Hindlimb muscle (tissue), 1 donor: ENCODE data around the gene RNF125. TPM values are rescaled to one million over a fixed set of nuclear protein-coding genes. Genes with fewer than 3 reads are reported as not detected.
"Not testable (repeated sequence)": the region's sequence is repeated elsewhere in the genome, so short reads cannot be mapped to it uniquely, and the experiment has no call there.

Experiments used
- DNase-seq: peaks from one replicate; pipeline ENCODE4 v3.0.0-alpha.2; 2013
- polyA plus RNA-seq: library from polyadenylated mRNA; unstranded; fragments of 120-200 nt; gene quantifications from one replicate; pipeline ENCODE4 v1.2.1, GENCODE V29; 2013; ENCODE audit not compliant: insufficient read length

The RNF125 gene
- polyA plus RNA-seq, 1 donor, result 16.0 TPM

- no peak for DNase-seq
Measured at GRCh38 chr18:32025744-32026143, 7.1 kb downstream of the RNF125 start.

DNA sequence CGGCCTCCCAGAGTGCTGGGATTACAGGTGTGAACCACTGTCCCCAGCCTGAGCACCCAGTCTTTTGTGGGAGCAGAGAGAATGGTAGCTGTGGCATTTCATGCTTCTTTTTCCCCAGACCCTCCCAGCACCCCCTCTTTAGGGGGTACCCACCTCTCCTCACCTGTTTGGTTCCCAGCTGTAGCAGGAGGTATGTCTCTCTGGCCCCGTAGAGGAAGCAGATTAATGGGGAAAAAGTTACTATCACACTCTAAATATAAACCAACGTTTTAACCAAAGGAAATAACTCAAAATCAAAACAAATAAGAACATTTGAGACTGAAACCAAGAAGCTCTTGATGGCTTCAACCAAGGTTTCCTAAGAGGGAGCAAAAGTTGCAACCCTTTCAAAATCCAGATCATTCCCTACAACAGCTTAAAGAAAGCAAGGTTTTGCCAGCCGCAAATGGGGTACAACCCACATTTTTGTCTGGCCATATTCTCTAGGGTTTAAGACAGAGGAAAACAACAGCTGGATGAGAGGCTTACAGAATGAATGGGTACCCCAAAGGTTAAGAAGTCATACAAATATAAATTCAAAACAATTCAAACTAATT lies 8.0 kb downstream of the RNF125 start:
- no peak for DNase-seq

- DNase-seq, result no peak
Measured at GRCh38 chr18:32029558-32029957, 10.9 kb downstream of the RNF125 start.

- DNase-seq, result no peak
Measured at GRCh38 chr18:32032609-32033008, 14.0 kb downstream of the RNF125 start.

GRCh38 chr18:32036506-32037180 lies 18.0 kb downstream of the RNF125 start:
- no peak for DNase-seq

GRCh38 chr18:32037616-32038015 lies 19.0 kb downstream of the RNF125 start:
- no peak for DNase-seq

DNA sequence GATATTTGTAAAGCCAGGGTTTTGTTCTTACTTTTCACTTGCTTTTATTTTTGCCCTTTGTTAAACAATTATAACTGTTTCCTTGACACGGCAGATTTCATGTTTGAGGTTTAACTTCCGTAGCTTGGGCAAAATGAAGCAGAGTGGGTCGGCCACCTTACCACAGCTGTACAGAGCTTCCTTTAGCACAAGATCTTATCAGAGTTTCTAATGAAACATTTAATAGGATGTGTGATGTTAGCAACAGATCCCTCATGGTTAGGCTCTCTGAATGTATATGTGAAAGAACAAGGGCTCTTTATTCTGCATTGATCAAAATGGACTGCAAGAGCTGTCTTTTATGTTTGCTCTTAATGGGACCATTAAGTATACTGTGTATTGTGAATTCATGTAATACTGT lies 22.3 kb downstream of the RNF125 start:
- DNase-seq, result no peak

- no peak for DNase-seq
Measured at GRCh38 chr18:32042337-32042736, 23.7 kb downstream of the RNF125 start.

GRCh38 chr18:32048507-32049091 lies 30.0 kb downstream of the RNF125 start:
- DNase-seq, result peak; percentile 43

- DNase-seq, result no peak
Measured at GRCh38 chr18:32049393-32050171, 31.0 kb downstream of the RNF125 start.

DNA sequence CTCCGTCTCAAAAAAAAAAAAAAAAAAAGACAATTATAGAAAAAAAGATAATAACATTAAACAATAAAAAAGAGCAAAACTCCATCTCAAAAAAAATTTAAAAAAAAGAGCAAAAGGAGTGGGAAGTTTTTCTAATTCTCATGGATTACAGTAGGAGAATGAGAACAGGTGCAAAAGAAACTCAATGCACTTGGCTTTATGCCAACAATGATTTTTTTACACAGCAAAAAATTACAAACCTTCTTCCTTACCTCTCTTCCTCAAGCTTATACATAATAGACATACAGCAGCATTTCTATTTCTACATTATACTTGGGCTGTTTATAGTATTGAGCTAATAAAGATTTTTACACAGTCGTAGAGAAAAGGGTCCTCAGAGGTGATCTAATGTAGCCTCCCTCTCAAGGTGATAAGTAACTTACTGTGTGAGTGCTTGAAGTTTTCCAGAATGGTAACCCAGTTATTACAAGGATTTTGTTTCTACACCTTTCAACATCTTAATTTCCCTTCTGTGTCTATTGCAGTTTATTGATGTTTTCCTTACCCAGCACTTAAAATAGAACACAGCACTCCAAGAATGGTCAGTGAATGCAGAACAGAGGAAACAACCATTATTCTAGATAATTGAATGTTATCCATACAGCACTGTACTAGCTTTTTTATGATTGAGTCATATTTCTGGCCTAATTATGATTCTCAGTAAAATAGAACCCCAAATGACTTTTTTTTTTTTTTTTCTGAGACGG lies 38.2 kb downstream of the RNF125 start:
- no peak for DNase-seq

DNA sequence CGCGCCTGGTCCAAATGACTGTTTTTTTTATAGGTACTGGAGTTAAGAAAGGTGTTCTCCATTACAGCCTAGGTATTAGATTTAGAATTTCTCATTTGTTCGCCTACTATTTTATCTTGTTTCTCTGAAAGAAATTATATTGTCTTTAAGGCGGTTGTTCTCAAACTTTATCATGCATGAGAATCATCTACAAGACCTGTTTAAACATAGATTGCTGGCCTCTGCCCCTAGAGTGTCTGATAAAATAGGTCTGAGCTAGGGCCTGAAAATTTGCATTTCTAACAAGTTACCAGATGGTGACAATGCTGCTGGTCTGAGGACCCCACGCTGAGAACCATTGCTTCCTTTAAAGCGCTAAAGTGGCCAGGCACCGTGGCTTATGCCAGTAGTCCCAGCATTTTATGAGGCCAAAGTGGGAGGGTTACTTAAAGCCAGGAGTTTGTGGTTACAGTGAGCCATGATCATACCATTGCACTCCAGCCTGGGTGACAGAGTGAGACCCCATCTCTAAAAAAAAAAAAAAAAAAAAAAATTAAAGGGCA lies 39.1 kb downstream of the RNF125 start:
- no peak for DNase-seq

GRCh38 chr18:32060026-32060425 lies 41.4 kb downstream of the RNF125 start:
- no peak for DNase-seq

DNA sequence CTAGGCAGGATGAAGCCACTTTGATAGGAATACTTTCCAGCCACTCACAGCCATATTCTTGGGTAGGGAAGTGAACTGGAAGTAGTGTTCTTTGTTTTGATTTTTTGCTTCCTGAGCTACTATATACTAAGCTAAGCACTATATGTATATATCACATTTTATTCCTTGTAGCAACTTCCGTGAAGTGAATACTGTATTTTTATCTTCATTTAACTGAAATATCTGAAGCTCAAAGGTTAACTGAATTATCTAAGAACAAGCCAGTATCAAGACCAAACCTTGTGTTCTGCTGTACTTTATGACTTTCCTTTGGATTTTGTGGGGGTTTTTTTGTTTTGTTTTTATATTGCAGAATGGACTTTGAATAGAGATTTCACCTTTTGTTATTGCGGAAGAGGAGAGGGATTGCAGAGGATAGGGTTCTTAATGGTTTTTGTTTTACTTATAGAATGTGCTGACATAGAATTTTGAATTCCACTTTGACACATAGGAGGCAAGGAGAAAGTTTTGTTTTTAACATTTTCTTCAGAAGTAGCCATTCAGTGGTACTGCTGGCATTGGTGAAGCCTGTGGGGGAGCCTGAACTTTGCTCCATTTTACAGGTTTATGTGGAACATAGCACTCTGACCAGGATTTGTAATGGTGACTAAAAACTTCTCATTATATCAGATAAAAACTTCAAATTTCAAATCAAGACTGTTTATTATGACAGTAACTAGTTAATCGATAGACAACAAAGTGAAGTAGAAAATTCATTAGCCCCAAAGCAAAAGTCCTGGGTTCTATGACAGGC lies 48.9 kb downstream of the RNF125 start:
- no peak for DNase-seq

- DNase-seq, result no peak
Measured at GRCh38 chr18:32072321-32072720, 53.7 kb downstream of the RNF125 start.

DNA sequence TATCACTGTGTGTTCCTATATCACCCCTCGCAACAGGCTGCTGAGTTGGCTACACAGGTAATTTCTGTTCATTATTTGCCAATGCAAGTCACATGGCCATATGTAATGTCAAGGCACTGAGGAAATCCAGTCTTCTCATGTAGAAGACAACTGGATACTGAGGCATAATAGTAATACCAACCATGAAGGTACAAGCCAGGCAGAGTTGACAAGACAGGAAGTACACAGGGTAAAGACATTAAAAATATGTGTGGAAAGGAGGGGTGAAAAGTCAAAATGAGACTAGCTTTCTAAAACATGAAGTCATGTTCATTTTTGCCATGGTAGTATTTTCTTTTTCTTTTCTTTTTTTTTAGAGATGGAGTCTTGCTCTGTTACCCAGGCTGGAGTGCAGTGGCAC lies 55.6 kb downstream of the RNF125 start:
- no peak for DNase-seq

GRCh38 chr18:32078845-32079244 lies 60.2 kb downstream of the RNF125 start:
- no peak for DNase-seq

DNA sequence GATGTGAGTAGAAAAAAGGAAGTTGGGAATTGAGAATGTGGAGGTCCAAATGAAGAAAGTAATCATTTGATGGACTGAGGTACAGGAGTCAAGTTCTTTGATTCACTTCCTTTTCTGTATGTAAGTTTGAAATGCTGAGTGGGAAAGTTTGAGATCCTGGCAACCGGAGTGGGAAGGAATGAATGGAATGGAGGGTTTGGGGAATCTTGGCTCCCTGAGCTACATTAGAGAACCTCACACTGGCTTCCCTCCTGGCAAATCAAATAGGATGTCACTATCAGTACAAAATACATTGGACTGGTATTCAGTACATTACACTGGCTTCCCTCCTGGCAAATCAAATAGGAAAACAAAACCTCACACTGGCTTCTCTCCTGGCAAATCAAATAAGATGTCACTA lies 63.3 kb downstream of the RNF125 start:
- no peak for DNase-seq

GRCh38 chr18:32083781-32084180 lies 65.2 kb downstream of the RNF125 start:
- DNase-seq, result no peak

DNA sequence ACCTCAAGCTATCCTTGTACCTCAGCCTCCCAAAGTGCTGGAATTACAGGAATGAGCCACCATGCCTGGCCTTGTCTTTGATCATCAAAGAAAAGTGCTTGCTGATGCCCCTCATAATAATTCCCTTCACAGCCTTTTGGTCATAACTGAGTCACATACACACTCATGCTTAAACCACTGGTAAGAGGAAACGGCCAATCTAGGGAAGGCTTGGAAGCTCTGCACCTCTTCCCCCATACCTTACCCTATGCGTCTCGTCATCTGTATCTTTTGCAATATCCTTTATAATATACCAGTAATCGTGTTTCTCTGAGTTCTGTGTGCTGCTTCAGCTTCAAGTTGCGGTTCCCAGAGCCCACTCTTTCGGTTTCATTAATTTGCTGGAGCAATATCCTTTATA lies 68.3 kb downstream of the RNF125 start:
- DNase-seq, result no peak

- not testable (repeated sequence) for DNase-seq
Measured at GRCh38 chr18:32090831-32091230, 72.2 kb downstream of the RNF125 start.

DNA sequence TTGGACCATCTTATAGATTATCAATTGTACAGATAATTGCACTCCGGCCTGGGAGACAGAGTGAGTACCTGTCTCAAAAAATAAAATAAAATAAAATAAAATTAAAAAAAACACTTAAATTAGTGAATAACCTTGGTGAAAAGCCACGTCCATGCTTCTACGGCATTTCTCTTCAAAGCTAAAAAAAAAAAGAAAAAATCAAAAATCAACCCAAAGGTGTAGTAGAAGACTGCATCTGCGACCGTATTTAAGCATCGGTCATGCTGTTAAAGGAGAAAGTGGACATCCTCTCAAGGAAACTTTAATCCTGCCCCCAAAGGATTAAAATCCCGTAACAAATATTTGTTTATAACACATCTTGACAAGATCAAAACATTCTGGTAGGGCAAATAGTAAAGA lies 72.7 kb downstream of the RNF125 start:
- no peak for DNase-seq
